GM12874 (cell line): Measurements from ENCODE around the gene CBX1.

Source experiments
- TF ChIP-seq, protein P1 (sequence below): IDR thresholded peaks from 2 replicates; pipeline ENCODE4 v1.5.1; 2011; ENCODE audit warnings: low read depth, mild to moderate bottlenecking, control low read depth, low read length, moderate library complexity; ENCODE audit not compliant: insufficient read depth

The CBX1 gene

DNA sequence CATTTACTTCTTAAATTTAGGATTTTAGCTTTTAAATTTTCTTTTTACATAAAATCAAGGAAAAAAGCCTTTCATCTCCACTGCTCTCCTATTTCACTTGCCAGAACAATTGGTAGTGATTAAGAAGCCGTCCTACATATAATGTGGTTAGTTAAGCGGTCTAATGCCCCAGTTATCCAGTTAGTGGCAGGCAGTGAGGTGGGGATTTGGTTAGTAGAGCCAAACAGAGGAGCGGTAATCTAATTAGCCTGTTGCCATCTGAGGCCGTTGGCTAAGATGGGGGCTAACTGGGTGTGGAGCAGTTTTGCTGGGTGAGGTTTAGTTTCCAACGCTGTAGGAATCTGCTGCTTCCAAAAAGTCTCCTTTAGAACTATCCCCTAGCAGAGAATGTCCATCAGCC lies 28.7 kb upstream of the CBX1 start:
- TF ChIP-seq, protein P1, sequence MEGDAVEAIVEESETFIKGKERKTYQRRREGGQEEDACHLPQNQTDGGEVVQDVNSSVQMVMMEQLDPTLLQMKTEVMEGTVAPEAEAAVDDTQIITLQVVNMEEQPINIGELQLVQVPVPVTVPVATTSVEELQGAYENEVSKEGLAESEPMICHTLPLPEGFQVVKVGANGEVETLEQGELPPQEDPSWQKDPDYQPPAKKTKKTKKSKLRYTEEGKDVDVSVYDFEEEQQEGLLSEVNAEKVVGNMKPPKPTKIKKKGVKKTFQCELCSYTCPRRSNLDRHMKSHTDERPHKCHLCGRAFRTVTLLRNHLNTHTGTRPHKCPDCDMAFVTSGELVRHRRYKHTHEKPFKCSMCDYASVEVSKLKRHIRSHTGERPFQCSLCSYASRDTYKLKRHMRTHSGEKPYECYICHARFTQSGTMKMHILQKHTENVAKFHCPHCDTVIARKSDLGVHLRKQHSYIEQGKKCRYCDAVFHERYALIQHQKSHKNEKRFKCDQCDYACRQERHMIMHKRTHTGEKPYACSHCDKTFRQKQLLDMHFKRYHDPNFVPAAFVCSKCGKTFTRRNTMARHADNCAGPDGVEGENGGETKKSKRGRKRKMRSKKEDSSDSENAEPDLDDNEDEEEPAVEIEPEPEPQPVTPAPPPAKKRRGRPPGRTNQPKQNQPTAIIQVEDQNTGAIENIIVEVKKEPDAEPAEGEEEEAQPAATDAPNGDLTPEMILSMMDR = no peak

DNA sequence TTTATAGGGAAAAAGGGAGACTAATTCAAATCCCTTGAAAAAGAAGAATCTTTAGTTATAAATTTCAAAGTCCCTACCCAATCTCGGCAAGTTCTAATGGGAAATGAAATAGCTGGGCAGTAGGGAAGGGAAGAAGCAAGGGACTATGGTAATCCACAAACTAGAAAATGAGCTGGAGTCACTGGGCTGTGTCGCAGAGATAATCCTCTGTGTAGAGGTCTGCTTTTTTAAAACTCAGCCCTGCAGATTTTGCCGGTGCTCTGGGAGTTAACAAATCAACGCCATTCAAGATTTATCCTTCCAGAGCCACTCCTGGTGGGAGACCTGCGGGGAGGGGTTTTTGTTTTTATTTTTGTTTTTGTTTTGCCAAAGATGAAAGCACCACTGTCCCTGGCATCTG lies 27.1 kb upstream of the CBX1 start:
- TF ChIP-seq, protein P1 = no peak

DNA sequence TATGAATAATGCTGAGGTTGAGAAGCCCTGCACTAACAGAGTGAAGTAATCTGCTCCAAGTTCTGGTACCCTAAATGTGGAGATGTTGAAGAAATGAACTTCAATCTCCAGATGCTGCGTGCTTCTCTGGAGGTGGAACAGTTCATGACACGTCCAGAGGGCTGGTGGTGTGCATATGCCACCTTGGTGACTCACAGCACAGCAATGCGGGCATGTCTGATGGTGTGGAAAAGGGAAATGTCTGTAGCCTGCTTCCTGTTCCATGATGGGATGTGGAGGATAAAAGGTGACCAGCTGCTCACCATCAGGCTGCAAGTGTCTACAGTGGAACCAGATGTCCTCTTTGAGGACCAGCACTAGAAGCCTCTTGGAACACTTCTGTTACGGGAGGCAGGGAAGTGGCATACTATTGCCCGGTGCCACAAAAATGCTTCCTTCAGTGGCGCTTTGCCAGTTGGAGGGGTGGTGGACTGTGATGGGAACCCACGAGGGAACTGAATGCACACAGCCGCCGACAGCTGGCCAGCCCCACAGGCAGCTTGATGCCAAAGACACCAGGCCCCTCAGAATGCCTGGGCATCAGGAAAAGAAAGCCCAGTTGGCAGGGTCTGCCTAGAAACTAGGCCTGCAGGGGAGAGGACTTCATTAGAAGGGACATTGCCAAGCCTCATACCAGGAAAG lies 26.2 kb upstream of the CBX1 start:
- TF ChIP-seq, protein P1 = no peak

DNA sequence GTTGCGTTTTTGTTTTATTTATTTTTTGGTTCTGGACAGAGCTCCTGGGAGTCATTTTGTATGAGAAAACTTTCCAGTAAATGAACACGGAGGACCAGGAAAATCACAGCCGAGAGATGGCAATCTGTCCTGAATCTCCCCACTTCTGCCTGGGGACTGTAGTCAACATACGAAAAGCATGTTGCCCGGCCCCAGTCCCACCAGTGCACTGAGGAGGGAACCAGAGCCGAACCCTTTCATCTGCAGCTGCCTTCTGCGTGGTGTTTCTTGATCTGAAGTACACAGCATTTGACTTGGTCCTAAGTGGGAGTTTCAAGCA lies 25.2 kb upstream of the CBX1 start:
- TF ChIP-seq, protein P1 = no peak

DNA sequence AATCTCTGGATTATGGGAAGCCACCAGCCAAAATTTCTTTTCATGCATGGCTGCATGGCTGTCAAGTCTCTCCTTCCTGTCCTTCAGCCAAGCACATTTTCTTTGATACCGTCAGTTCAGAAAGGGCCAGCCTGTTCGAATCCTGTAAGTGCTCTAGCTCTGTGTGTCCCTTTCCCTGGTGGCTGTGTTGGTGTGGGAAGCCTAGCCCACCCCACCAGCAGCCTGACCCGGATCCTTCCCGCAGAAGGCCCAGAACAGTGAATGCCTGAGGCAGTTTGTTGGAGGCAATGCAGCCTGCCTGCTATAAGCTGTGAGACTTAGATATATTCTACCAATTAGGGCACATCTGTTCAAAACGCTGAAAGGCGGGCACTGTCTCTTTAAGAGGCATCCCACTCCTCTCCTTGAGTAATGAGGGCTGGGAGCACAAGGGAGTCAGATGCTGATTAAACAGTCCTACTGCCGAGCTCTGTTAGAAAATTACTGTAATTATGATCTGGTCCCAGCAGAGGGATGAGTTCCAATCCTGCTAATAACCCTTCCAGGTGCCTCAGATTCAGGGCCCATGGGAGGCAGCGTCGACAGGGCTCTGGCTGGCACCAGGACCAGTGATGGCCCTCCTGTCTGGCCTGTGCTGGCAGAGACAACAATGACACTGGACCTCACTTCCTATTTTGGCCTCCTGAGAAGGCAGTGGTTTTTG lies 24.7 kb upstream of the CBX1 start:
- TF ChIP-seq, protein P1 = no peak

DNA sequence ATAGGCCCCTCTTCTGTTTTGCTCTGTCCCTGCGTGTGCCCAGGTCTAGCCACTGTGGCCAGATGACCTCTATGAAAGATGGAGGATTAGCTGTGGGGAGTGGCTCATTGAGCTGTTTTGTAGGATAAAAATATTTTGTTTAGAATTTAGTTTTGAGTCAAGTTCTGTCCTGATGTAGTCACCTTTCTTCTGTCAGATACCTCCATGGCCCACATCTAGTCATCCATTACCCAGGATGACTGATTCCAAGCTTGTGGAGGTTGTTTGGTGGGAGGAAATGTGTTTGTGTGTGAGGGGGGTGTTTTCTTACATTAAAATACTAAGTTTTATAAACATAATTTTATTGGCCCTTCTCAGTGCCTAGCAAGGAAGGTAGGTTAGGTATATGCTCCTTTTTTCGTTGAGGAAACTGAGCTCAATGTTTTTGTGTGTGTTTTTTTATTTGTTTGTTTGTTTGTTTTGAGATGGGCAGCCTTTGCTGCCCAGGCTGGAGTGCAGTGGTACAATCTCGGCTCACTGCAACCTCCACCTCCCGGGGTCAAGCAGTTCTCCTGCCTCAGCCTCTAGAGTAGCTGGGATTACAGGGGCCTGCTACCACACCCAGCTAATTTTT lies 22.6 kb upstream of the CBX1 start:
- TF ChIP-seq, protein P1 = no peak

DNA sequence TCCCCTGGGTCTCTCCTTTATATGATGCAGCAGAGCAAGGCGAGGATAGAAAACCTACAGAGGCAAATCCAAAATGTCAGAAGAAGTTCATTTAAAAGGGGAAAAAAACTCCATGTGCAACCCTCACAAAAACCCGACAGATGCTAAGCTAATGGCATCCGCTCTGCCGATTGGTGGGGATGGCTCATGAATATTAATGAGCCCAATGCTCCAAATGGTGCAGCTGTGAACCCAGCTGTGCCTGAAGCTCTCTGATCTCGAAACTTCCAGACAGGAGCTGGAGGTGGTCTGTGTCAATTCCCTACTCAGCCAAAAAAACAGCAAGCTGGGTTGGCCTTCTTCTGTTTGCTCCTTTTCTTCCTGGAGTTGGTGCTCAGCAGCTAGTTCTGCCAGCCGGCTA lies 21.8 kb upstream of the CBX1 start:
- TF ChIP-seq, protein P1 = no peak
